Activated CD8-positive, alpha-beta T cell treated with anti-CD3 and anti-CD28 coated beads for 36 hours (primary cell): ENCODE measurements around the gene CGB5. TPM values are rescaled to one million over a fixed set of nuclear protein-coding genes. Genes with fewer than 3 reads are reported as not detected.
A peak's percentile ranks its signal among the peaks of the same experiment; 100 is the strongest.
"Not testable (repeated sequence)": the region's sequence is repeated elsewhere in the genome, so short reads cannot be mapped to it uniquely, and the experiment has no call there.

ENCODE experiments used
- ATAC-seq: fragments of 200-7000 bp; cut with Tn5 transposase; one replicate; pipeline ENCODE4 v1.10.0; 2021; ENCODE audit warnings: mild to moderate bottlenecking, moderate library complexity
- CTCF ChIA-PET: fragments of 350-600 bp; sonication (Branson Sonifier 250); formaldehyde crosslinking; loops from one replicate; lab custom pipeline; 2021; ENCODE audit warnings: antibody characterized with exemption; lab: Charles Lee
- POLR2A ChIA-PET: fragments of 350-600 bp; sonication (Branson Sonifier 250); formaldehyde crosslinking; loops from one replicate; lab custom pipeline; 2021; ENCODE audit warnings: antibody characterized with exemption; lab: Charles Lee
- DNase-seq: peaks from one replicate; pipeline ENCODE4 v3.0.0-alpha.2; 2020
- H3K27ac Mint-ChIP-seq: one replicate; pipeline ENCODE4 v1.8.0; 2021; ENCODE audit warnings: mild to moderate bottlenecking, mixed read lengths
- H3K27me3 Mint-ChIP-seq: one replicate; pipeline ENCODE4 v1.8.0; 2021; ENCODE audit warnings: mixed read lengths
- H3K36me3 Mint-ChIP-seq: one replicate; pipeline ENCODE4 v1.8.0; 2021; ENCODE audit warnings: low read depth, mixed read lengths
- H3K4me1 Mint-ChIP-seq: one replicate; pipeline ENCODE4 v1.8.0; 2021; ENCODE audit warnings: low read depth, mixed read lengths
- H3K4me3 Mint-ChIP-seq: one replicate; pipeline ENCODE4 v1.8.0; 2021; ENCODE audit warnings: mild to moderate bottlenecking, moderate library complexity, mixed read lengths
- H3K9me3 Mint-ChIP-seq: one replicate; pipeline ENCODE4 v1.8.0; 2021; ENCODE audit warnings: mixed read lengths
- CTCF ChIP-seq: fragments of 200-600 bp; IDR thresholded peaks from one replicate; pipeline ENCODE4 v1.8.0; 2022; ENCODE audit warnings: antibody characterized with exemption, mild to moderate bottlenecking
- intact Hi-C: fragments of 100-400 bp; cut with micrococcal nuclease; formaldehyde crosslinking; loops from one replicate; pipeline ENCODE4 v1.10.0; 2022
- total RNA-seq, 2 experiments: library from RNA; stranded (reverse); gene quantifications; one replicate each; pipeline ENCODE4 v1.2.3, GENCODE V29; 2021

The CGB5 gene
- total RNA-seq, 2 experiments from 2014 or later: not detected

- no peak for TF ChIP-seq CTCF
- H3K4me1 Mint-ChIP-seq: peaks cover 7% of the 10 kb centered on the region
- H3K4me3 Mint-ChIP-seq: no peak overlapping the region
- H3K27me3 Mint-ChIP-seq: peaks cover 63% of the 10 kb centered on the region
- H3K9me3 Mint-ChIP-seq: no peaks in the 10 kb centered on the region
- intact Hi-C loops: no loop called here
- H3K36me3 Mint-ChIP-seq: peaks cover 2% of the 10 kb centered on the region
- DNase-seq (peak; percentile 31), ATAC-seq (no peak)
- CTCF ChIA-PET: no interaction called here
- no peak overlapping the region for H3K27ac Mint-ChIP-seq
- POLR2A ChIA-PET: interaction anchor here (0.5 kb wide), 1 partner anchor 404 kb away, joined by 3 read pairs; no protein-coding TSS in a partner anchor
These were observed 28.4 kb downstream of the CGB5 start for GRCh38 chr19:49071860-49072547.

- CTCF ChIA-PET: interaction anchor here (1.1 to 2.4 kb wide), 3 partner anchors 17 to 33 kb away, joined by 3 to 8 read pairs (median 5); partner anchors contain the start of gene CGB7
- POLR2A ChIA-PET: no interaction called here
- Mint-ChIP-seq H3K27ac (no peak overlapping the region), H3K4me3 (no peak overlapping the region), H3K4me1 (peaks cover 7% of the 10 kb centered on the region), H3K9me3 (no peaks in the 10 kb centered on the region), H3K27me3 (peaks cover 54% of the 10 kb centered on the region), H3K36me3 (peaks cover 2% of the 10 kb centered on the region)
- DNase-seq: peak; percentile 46
- TF ChIP-seq CTCF: no peak
- intact Hi-C loops: no loop called here
- ATAC-seq: peak; percentile 42
These were observed 30.1 kb downstream of the CGB5 start for GRCh38 chr19:49073514-49074378.

- H3K4me3 Mint-ChIP-seq, POLR2A ChIA-PET, H3K27ac Mint-ChIP-seq, H3K9me3 Mint-ChIP-seq, ATAC-seq, intact Hi-C loops, H3K36me3 Mint-ChIP-seq, H3K4me1 Mint-ChIP-seq: not testable (repeated sequence)
- CTCF ChIA-PET: interaction anchor here (1.0 to 2.4 kb wide), 5 partner anchors 12 to 150 kb away, joined by 3 to 8 read pairs (median 4); partner anchors contain the start of gene CGB7
- TF ChIP-seq CTCF: peak; percentile 62
- DNase-seq: peak; percentile 33
- peaks cover 44% of the 10 kb centered on the region for H3K27me3 Mint-ChIP-seq
These were observed 31.2 kb downstream of the CGB5 start for GRCh38 chr19:49074869-49075268.

GRCh38 chr19:49080392-49080791, 36.7 kb downstream of the CGB5 start:
- POLR2A ChIA-PET: no interaction called here
- CTCF ChIA-PET: interaction anchor here (1.6 to 3.9 kb wide), 2 partner anchors 18 to 118 kb away, joined by 3 to 18 read pairs; no protein-coding TSS in a partner anchor
- ATAC-seq (no peak), DNase-seq (no peak)
- H3K9me3 Mint-ChIP-seq: no peaks in the 10 kb centered on the region
- no peak overlapping the region for H3K27ac Mint-ChIP-seq
- TF ChIP-seq CTCF: no peak
- H3K4me3 Mint-ChIP-seq: no peak overlapping the region
- H3K36me3 Mint-ChIP-seq: peaks cover 2% of the 10 kb centered on the region
- H3K4me1 Mint-ChIP-seq: peaks cover 6% of the 10 kb centered on the region
- intact Hi-C loops: no loop called here
- H3K27me3 Mint-ChIP-seq: peaks cover 6% of the 10 kb centered on the region
